ENCODE data around the gene ROBO2. TPM values are rescaled to one million over a fixed set of nuclear protein-coding genes. Genes with fewer than 3 reads are reported as not detected.

ROBO2 gene
- total RNA-seq, 6 experiments from 2014 or later, result 0.09 to 0.36 (median 0.20) TPM

DNA sequence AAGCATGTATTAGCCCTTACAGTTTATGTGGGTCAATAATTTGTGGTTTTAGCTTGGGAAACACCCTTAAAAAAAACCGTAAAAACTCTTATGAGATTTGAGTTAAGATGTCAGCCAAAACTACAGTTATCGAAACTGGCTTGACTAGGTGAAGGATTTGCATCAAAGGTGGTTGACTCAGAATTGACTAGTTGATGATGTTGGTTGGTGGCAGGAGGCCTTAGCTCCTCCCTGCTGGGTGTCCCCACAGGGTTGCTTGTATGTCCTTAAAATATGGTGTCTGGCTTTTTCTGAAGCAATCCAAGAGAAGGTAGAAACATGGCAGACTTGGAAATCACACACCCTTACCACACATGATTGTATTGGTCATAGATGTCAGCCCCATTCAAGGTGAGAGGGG, 305.1 kb downstream of the ROBO2 start:
- H3K27ac Mint-ChIP-seq, result no peak overlapping the region
- no peak for DNase-seq
- H3K4me3 Mint-ChIP-seq, result no peak overlapping the region
- TF ChIP-seq, protein P1, sequence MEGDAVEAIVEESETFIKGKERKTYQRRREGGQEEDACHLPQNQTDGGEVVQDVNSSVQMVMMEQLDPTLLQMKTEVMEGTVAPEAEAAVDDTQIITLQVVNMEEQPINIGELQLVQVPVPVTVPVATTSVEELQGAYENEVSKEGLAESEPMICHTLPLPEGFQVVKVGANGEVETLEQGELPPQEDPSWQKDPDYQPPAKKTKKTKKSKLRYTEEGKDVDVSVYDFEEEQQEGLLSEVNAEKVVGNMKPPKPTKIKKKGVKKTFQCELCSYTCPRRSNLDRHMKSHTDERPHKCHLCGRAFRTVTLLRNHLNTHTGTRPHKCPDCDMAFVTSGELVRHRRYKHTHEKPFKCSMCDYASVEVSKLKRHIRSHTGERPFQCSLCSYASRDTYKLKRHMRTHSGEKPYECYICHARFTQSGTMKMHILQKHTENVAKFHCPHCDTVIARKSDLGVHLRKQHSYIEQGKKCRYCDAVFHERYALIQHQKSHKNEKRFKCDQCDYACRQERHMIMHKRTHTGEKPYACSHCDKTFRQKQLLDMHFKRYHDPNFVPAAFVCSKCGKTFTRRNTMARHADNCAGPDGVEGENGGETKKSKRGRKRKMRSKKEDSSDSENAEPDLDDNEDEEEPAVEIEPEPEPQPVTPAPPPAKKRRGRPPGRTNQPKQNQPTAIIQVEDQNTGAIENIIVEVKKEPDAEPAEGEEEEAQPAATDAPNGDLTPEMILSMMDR (IDR thresholded peaks at IDR 0.05), result no peak
- H3K9me3 Mint-ChIP-seq, result no peaks in the 10 kb centered on the region
- no peaks in the 10 kb centered on the region for H3K4me1 Mint-ChIP-seq (ENCODE audit: low read depth)
- no peaks in the 10 kb centered on the region for H3K27me3 Mint-ChIP-seq (ENCODE audit: insufficient read depth)
- no peaks in the 10 kb centered on the region for H3K36me3 Mint-ChIP-seq (ENCODE audit: low read depth)

DNA sequence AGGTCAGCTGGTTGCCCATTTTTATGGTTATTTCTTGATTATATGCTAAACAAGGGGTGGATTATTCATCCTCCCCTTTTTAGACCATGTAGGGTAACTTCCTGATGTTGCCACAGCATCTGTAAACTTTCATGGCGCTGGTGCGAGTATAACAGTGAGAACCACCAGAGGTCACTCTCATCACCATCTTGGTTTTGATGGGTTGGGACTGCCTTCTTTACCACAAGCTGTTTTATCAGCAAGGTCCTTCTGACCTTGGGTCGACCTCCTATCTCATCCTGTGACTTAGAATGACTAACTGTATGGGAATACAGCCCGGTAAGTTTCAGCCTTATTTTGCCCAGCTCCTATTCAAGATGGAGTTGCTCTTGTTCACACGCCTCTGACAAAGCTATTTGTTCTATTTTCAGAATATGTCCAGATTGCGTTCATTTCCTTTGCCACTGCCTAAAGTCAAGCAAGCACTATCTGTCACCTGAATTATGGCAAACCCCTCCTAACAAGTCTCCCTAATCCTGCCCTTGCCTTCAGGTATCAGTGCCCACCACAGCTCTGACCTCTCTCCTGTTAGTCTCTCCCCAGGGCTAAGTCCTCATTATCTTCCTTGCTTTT, 308.5 kb downstream of the ROBO2 start:
- Mint-ChIP-seq H3K4me3 (no peak overlapping the region), H3K4me1 (ENCODE audit: low read depth) (no peaks in the 10 kb centered on the region), H3K27ac (no peak overlapping the region), H3K36me3 (ENCODE audit: low read depth) (no peaks in the 10 kb centered on the region; the same call in 1 of the 2 replicates), H3K27me3 (ENCODE audit: insufficient read depth) (no peaks in the 10 kb centered on the region), H3K9me3 (no peaks in the 10 kb centered on the region)
- DNase-seq, result peak; percentile 23
- TF ChIP-seq, protein P1 (IDR thresholded peaks at IDR 0.05), result peak; percentile 72

DNA sequence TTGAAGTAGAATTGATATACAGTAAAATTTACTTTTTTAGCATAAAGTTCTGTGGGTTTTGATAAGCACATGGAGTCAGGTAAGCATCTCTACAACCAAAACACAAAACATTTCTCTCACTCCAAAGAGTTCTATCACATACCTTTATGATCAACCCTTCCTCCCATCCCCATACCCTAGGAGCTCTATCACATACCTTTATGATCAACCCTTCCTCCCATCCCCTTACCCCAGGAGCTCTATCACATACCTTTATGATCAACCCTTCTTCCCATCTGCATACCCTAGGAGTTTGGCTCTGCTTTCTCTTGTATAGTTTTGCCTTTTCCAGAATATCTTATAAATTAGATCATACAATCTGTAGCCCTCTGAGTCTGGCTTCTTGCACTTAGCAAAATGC, 315.1 kb downstream of the ROBO2 start:
- H3K27ac Mint-ChIP-seq, result no peak overlapping the region
- H3K4me3 Mint-ChIP-seq, result no peak overlapping the region
- H3K36me3 Mint-ChIP-seq (ENCODE audit: low read depth), result no peaks in the 10 kb centered on the region; the same call in 1 of the 2 replicates
- no peaks in the 10 kb centered on the region for H3K4me1 Mint-ChIP-seq (ENCODE audit: low read depth)
- no peaks in the 10 kb centered on the region; the same call in 1 of the 2 replicates for H3K9me3 Mint-ChIP-seq
- no peaks in the 10 kb centered on the region for H3K27me3 Mint-ChIP-seq (ENCODE audit: insufficient read depth)
- DNase-seq, result no peak
- TF ChIP-seq, protein P1 (IDR thresholded peaks at IDR 0.05), result no peak

DNA sequence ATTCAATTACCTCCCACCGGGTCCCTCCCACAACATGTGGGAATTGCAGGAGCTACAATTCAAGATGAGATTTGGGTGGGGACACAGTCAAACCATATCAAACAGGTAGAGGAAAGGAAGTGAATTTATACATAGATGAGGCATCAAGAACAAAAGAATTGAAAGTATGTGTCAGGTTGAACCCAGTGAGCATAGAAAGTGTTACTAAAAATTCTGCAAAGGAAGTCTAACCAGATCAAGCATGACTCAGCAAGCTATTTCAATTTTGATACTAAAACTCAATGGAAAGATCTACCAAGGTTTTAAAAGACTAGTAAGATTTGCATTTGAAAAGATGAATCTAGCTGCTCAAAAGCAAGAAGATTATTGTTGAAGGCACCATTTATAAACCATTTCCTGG, 323.0 kb downstream of the ROBO2 start:
- peaks cover 3% of the 10 kb centered on the region; the same call in 1 of the 2 replicates for H3K27me3 Mint-ChIP-seq (ENCODE audit: insufficient read depth)
- H3K36me3 Mint-ChIP-seq (ENCODE audit: low read depth), result no peaks in the 10 kb centered on the region
- no peaks in the 10 kb centered on the region; the same call in 1 of the 2 replicates for H3K9me3 Mint-ChIP-seq
- H3K27ac Mint-ChIP-seq, result no peak overlapping the region
- no peak for DNase-seq
- no peak overlapping the region for H3K4me3 Mint-ChIP-seq
- no peaks in the 10 kb centered on the region for H3K4me1 Mint-ChIP-seq (ENCODE audit: low read depth)
- TF ChIP-seq, protein P1 (IDR thresholded peaks at IDR 0.05), result no peak

DNA sequence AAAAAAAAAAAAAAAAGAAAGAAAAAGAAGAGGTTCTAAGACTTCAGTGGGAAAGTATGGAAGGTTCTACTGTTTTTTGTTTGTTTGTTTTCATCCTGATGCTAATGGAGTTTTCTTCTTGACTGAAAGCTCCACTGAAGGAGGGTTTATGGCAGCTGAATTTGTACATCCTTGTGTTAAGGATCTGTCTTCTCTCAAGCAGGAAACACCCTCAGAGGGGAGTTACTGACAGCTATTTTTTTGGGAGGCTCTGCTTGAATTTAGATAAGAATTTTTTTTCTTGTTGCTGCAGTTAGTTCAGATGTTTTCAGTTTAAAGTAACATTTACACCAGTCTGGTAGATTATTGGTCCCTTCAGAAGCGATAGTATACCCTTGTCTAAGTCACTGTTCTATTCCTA, 325.3 kb downstream of the ROBO2 start:
- DNase-seq, result no peak
- TF ChIP-seq, protein P1 (IDR thresholded peaks at IDR 0.05), result no peak
- H3K9me3 Mint-ChIP-seq, result no peaks in the 10 kb centered on the region; the same call in 1 of the 2 replicates
- peaks cover 3% of the 10 kb centered on the region; the same call in 1 of the 2 replicates for H3K27me3 Mint-ChIP-seq (ENCODE audit: insufficient read depth)
- H3K36me3 Mint-ChIP-seq (ENCODE audit: low read depth), result no peaks in the 10 kb centered on the region
- no peak overlapping the region for H3K27ac Mint-ChIP-seq
- peaks cover 3% of the 10 kb centered on the region; the same call in 1 of the 2 replicates for H3K4me1 Mint-ChIP-seq (ENCODE audit: low read depth)
- no peak overlapping the region for H3K4me3 Mint-ChIP-seq

Data from HFFc6 (cell line).